GM12865 (cell line): Measurements from ENCODE around the gene TFEC.

Experiments
- DNase-seq: peaks from one replicate; pipeline ENCODE4 v3.0.0; 2010; ENCODE audit warnings: low read depth
- H3K4me3 ChIP-seq: 2 replicates; pipeline ENCODE4 v1.5.1; 2011; ENCODE audit warnings: mild to moderate bottlenecking, low read depth, low read length, control low read depth
- TF ChIP-seq, protein P1 (sequence below): IDR thresholded peaks from 2 replicates; pipeline ENCODE4 v1.5.1; 2011; ENCODE audit warnings: low read length, control low read depth, low read depth, inconsistent platforms; ENCODE audit not compliant: insufficient read depth; ENCODE audit errors: missing control alignments

Gene TFEC

DNA sequence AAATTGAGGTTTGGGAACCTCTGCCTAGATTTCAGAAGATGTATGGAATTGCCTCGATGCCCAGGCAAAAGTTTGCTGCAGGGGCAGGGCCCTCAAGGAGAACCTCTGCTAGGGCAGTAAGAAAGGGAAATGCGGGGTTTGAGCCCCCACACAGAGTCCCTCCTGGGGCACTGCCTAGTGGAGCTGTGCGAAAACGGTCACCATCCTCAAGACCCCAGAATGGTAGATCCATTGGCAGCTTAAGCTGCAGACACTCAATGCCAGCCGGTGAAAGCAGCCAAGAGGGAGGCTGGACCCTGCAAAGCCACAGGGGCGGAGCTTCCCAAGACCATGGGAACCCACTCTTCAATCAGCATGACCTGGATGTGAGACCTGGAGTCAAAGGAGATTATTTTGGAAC lies 15.0 kb upstream of the TFEC start:
- no peak for DNase-seq
- no peak overlapping the region for H3K4me3 ChIP-seq
- TF ChIP-seq, protein P1, sequence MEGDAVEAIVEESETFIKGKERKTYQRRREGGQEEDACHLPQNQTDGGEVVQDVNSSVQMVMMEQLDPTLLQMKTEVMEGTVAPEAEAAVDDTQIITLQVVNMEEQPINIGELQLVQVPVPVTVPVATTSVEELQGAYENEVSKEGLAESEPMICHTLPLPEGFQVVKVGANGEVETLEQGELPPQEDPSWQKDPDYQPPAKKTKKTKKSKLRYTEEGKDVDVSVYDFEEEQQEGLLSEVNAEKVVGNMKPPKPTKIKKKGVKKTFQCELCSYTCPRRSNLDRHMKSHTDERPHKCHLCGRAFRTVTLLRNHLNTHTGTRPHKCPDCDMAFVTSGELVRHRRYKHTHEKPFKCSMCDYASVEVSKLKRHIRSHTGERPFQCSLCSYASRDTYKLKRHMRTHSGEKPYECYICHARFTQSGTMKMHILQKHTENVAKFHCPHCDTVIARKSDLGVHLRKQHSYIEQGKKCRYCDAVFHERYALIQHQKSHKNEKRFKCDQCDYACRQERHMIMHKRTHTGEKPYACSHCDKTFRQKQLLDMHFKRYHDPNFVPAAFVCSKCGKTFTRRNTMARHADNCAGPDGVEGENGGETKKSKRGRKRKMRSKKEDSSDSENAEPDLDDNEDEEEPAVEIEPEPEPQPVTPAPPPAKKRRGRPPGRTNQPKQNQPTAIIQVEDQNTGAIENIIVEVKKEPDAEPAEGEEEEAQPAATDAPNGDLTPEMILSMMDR = no peak

DNA sequence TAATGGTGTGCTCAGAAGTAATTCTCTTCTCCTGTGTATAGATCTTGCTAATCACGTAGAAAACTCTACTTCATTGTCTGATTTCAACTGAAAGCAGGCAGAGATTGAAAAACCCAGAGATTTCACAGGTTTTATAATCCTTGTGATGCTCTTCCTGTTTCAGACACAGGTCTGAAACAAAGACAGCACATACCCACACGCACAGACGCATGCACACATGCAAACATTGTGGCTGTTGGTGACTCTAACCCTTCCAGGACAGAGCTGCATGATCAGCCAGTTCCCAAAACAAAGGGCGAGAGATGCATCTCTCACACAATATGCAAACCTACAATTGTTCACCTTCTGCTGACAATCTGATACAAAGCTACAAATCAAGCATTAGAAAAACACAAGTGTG lies 11.1 kb upstream of the TFEC start:
- TF ChIP-seq, protein P1 = no peak

DNA sequence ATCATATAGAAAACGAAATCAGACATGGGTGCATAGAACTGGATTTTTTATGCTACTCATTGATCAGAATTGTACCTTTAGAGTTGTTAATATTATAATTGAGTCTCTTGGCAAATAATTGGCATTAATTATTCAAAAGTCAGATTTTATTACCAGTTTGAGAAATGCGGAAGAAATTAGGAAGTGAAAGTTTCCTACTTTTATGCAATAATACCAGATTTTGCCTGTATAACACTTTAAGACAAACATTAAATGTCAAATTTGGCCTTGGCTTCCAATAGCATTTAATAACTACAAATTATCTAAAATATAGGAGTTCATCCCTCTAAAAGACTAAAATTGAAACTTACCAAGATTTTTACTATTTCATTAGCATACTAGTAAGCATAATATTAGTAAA lies 6.8 kb upstream of the TFEC start:
- no peak overlapping the region for H3K4me3 ChIP-seq
- no peak for DNase-seq
- TF ChIP-seq, protein P1 = no peak

More for the DNA sequence above, 11.1 kb upstream of the TFEC start:
- DNase-seq = peak; percentile 61
- no peak overlapping the region for H3K4me3 ChIP-seq

DNA sequence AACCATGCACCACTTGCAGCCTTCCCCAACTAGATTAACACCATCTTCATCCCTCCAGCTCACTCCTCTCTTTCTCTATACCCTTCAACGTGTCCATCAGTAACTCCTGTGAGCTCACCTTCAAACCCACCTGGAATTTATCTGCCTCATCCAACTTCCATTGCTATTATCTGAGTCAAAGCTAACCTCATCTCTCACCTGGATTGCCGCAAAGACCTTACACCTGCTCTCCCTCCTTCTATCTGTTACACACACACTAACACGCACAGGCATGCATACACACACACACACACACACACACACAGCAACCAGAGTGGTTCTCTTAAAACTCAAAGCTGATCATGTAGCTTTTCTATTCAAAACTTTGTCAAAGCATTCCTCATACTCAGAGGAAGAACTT lies 3.8 kb upstream of the TFEC start:
- TF ChIP-seq, protein P1 = no peak
- H3K4me3 ChIP-seq = no peak overlapping the region
- DNase-seq = no peak

DNA sequence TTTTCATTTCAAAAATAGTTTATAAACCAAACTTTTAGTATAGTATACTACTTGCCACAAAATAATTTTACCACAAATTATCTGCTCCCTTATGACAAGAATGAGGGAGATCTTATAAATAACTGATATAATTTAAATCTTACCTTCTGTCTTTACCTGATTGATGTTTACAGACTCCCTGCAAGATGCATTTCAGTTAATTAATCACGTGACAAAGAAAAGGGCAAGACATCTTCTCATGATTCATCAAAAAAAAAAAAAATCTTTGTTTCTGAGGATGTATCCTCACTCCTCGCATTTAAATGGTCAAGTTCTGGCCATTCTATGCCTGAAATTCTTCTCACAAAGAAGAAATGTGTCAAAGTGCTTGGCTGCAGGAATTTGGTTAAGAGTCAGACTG lies 2.3 kb upstream of the TFEC start:
- TF ChIP-seq, protein P1 = no peak
- DNase-seq = no peak
- no peak overlapping the region for H3K4me3 ChIP-seq

DNA sequence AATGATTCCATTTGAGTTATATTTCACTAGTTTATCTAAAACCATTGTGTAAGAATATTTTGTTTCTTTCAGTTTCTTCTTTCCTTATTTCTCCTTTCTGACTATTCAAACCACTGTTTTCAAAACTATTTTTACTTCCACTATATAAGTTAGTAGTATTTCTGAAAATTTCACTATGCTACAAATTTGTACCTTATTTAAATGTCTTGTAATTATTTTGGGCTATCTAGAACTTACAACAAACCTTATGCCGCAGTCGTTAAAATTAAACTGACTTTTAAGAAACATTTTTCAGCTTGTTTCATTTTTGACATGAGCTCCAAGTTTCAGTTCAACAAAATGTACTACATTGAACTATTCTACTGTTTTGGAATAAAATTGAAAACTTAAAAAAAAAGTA lies 1.8 kb downstream of the TFEC start:
- DNase-seq = peak; percentile 12
- H3K4me3 ChIP-seq = no peak overlapping the region; the same call in 1 of the 2 replicates
- TF ChIP-seq, protein P1 = no peak

DNA sequence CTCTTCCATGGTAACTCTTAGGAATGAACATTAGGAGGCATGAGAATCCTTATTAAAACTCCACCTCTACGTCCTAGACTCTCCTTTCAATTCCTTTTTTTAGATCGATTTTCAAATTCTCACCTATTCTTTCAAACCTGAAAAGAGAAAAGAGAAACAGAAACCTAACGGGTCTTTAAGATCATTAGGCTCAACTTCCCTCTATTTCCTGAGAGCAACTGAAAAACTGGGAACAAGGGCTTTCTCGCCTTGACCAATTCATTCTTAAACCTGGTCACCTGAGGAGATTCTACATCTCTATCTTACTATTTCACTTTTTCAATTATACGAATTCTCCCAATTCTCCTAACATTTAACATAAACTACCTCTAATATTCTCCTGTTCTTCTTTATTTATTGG lies 2.8 kb downstream of the TFEC start:
- TF ChIP-seq, protein P1 = no peak
- no peak overlapping the region for H3K4me3 ChIP-seq
- DNase-seq = no peak
